ENCODE measurements around the gene ITGA7. TPM values are rescaled to one million over a fixed set of nuclear protein-coding genes. Genes with fewer than 3 reads are reported as not detected.
A peak's percentile ranks its signal among the peaks of the same experiment; 100 is the strongest.

Gene ITGA7
- total RNA-seq, 4 donors from 2014 or later = 7.9 to 16.9 (median 9.8) TPM

DNA sequence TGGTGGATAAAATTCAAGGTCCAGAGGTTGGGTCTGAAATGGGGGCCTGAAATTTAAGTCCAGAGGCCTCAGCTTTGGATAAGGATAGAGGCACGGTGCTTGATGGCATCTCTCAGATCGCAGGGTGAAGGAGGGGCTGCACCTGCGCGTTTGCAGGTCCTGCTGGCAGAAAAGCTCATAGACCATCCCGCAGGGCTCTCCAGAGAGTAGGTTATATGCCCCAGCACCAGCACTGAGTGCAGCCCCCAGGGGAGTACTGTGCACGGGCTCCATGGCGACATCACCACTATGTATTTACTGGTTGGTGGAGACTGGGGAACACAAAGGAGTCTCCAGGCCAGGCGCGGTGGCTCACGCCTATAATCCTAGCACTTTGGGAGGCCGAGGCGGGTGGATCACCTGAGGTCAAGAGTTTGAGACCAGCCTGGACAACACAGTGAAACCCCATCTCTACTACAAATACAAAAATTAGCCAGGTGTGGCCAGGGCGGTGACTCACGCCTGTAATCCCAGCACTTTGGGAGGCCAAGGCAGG is 25.4 kb upstream of the ITGA7 start:
- no peak overlapping the region for H3K4me3 ChIP-seq (replicated peaks in 1 of 3)
- no peak overlapping the region for H3K27ac ChIP-seq
- H3K36me3 ChIP-seq = no peaks in the 10 kb centered on the region
- intact Hi-C loops (cut with DNase I) = no loop called here
- H3K4me1 ChIP-seq = peaks cover 17 to 28% of the 10 kb centered on the region in 2 donors
- H3K9me3 ChIP-seq = no peaks in the 10 kb centered on the region
- TF ChIP-seq POLR2A (IDR thresholded peaks at IDR 0.05) = no peak
- TF ChIP-seq, protein P1, sequence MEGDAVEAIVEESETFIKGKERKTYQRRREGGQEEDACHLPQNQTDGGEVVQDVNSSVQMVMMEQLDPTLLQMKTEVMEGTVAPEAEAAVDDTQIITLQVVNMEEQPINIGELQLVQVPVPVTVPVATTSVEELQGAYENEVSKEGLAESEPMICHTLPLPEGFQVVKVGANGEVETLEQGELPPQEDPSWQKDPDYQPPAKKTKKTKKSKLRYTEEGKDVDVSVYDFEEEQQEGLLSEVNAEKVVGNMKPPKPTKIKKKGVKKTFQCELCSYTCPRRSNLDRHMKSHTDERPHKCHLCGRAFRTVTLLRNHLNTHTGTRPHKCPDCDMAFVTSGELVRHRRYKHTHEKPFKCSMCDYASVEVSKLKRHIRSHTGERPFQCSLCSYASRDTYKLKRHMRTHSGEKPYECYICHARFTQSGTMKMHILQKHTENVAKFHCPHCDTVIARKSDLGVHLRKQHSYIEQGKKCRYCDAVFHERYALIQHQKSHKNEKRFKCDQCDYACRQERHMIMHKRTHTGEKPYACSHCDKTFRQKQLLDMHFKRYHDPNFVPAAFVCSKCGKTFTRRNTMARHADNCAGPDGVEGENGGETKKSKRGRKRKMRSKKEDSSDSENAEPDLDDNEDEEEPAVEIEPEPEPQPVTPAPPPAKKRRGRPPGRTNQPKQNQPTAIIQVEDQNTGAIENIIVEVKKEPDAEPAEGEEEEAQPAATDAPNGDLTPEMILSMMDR (IDR thresholded peaks at IDR 0.05) = no peak
- no peak for DNase-seq
- 91% methylated on average over 14 of the region's 14 CpGs for WGBS, 2 donors
- no peaks in the 10 kb centered on the region for H3K27me3 ChIP-seq

DNA sequence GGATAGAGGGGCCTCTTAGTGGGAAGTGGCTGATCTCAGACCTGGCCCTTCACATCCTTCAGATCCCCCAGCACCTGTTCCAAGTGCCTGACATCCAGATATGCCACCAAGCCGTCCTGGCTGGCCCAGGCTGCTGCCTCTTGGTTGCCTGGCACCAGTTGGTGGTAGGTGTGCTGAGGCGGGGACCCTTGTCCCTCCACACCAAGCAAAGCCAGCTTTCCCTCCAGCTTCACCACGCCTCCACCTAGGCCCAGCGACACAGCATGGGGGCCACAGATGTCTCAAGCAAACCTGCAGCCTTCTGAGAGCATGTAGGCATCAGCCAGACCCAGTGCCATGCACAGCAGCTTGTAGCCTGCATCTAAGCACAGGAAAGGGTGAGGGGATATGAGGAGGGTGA is 24.6 kb upstream of the ITGA7 start:
- Histone ChIP-seq H3K4me3 (replicated peaks in 1 of 3) (no peak overlapping the region), H3K9me3 (no peaks in the 10 kb centered on the region), H3K4me1 (peaks cover 19 to 25% of the 10 kb centered on the region in 2 donors), H3K27ac (no peak overlapping the region), H3K27me3 (no peaks in the 10 kb centered on the region), H3K36me3 (no peaks in the 10 kb centered on the region)
- TF ChIP-seq, protein P1 (IDR thresholded peaks at IDR 0.05) = no peak
- TF ChIP-seq POLR2A (IDR thresholded peaks at IDR 0.05) = no peak
- WGBS, 2 donors = 75 to 83% methylated on average over 4 of the region's 4 CpGs
- no peak for DNase-seq
- intact Hi-C loops (cut with DNase I) = no loop called here

- WGBS, 2 donors = 10 to 12% methylated on average over 16 to 19 of the region's 19 CpGs
- intact Hi-C loops (cut with DNase I) = no loop called here
- Histone ChIP-seq H3K36me3 (peaks cover 12 to 17% of the 10 kb centered on the region in 2 donors), H3K27me3 (no peaks in the 10 kb centered on the region), H3K27ac (peak overlapping the region; percentile 89 to 98 (median 96)), H3K4me3 (replicated peaks in 1 of 3) (peak overlapping the region; percentile 10 to 90 (median 85)), H3K9me3 (no peaks in the 10 kb centered on the region), H3K4me1 (peaks cover 26 to 37% of the 10 kb centered on the region in 2 donors)
- DNase-seq = peak; percentile 39 to 41
- TF ChIP-seq, protein P1 (IDR thresholded peaks at IDR 0.05) = no peak
- TF ChIP-seq POLR2A (IDR thresholded peaks at IDR 0.05) = no peak
Measured at GRCh38 chr12:55729819-55730818, 22.4 kb upstream of the ITGA7 start.

- WGBS, 2 donors = 0 to 5% methylated on average over 4 to 11 of the region's 61 CpGs
- peaks cover 31 to 46% of the 10 kb centered on the region in 2 donors for H3K4me1 ChIP-seq
- intact Hi-C loops (cut with DNase I) = no loop called here
Measured at GRCh38 chr12:55728939-55729818, 21.5 kb upstream of the ITGA7 start, which contains the start of gene CD63. TSS of gene CD63 (minus strand) at chr12:55729009. CDS start at chr12:55728341, 668 bp downstream.

More at GRCh38 chr12:55728939-55729818, 21.5 kb upstream of the ITGA7 start, which contains the start of gene CD63:
- Histone ChIP-seq H3K27ac (peak within 1 kb of the TSS; percentile 89 to 98 (median 96)), H3K36me3 (peaks cover 21 to 24% of the 10 kb centered on the region in 2 donors), H3K27me3 (no peaks in the 10 kb centered on the region), H3K9me3 (no peaks in the 10 kb centered on the region), H3K4me3 (replicated peaks in 1 of 3) (peak within 1 kb of the TSS; percentile 62 to 90 (median 85))
- DNase-seq = peak; percentile 94
- TF ChIP-seq POLR2A (IDR thresholded peaks at IDR 0.05) = peak; percentile 64 to 87
- TF ChIP-seq, protein P1 (IDR thresholded peaks at IDR 0.05) = no peak
